Measurements from ENCODE around the gene HSD17B3.

DNA sequence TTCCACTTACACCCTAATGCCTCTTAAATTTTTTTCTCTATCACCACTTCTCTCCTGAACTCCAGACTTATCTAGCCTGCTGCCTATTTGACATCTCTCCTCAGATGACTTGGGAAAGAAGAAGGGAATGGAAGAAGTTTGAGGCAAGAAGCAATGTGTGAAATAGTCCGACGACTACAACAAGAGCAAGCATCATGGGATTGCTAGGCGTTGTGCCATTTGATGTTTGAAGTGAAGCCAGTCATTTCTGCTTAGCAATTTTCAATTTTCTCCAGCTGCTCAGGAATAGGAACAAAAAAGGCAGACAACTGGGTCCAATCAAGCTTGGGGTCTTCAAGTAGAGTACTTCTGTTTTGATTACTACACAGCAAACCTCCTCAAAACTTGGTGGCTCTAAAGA lies 106.4 kb downstream of the HSD17B3 start:
- TF ChIP-seq CTCF (conservative IDR thresholded peaks at IDR 0.05; ENCODE audit: low read length): no peak
- TF ChIP-seq EZH2phosphoT487 (IDR thresholded peaks at IDR 0.05; ENCODE audit: borderline replicate concordance): no peak
